Measurements from ENCODE around the gene HS2ST1. TPM values are rescaled to one million over a fixed set of nuclear protein-coding genes. Genes with fewer than 3 reads are reported as not detected.
"Not testable (repeated sequence)": the region's sequence is repeated elsewhere in the genome, so short reads cannot be mapped to it uniquely, and the experiment has no call there.

HS2ST1 gene
- total RNA-seq, 2 experiments from 2014 or later, result 13.9 to 17.0 TPM

- Mint-ChIP-seq H3K9me3 (ENCODE audit: low read depth) (peaks cover 2% of the 10 kb centered on the region), H3K4me3 (no peak overlapping the region), H3K27ac (no peak overlapping the region), H3K4me1 (no peaks in the 10 kb centered on the region), H3K27me3 (no peaks in the 10 kb centered on the region), H3K36me3 (peaks cover 4% of the 10 kb centered on the region)
- DNase-seq (no peak), ATAC-seq (no peak)
- CTCF ChIA-PET, result no interaction called here
Observed at GRCh38 chr1:87052400-87052799, 138.0 kb downstream of the HS2ST1 start.

GRCh38 chr1:87052961-87053360 is 138.5 kb downstream of the HS2ST1 start:
- Mint-ChIP-seq H3K9me3 (ENCODE audit: low read depth) (peaks cover 2% of the 10 kb centered on the region), H3K36me3 (peaks cover 4% of the 10 kb centered on the region), H3K27ac (no peak overlapping the region), H3K27me3 (no peaks in the 10 kb centered on the region), H3K4me1 (no peaks in the 10 kb centered on the region), H3K4me3 (no peak overlapping the region)
- ATAC-seq (no peak), DNase-seq (no peak)
- CTCF ChIA-PET, result interaction anchor here (0.8 kb wide), 1 partner anchor 138 kb away, joined by 3 read pairs; the partner anchor contains the start of gene HS2ST1

GRCh38 chr1:87053446-87053845 is 139.0 kb downstream of the HS2ST1 start:
- Mint-ChIP-seq H3K9me3 (ENCODE audit: low read depth) (peaks cover 2% of the 10 kb centered on the region), H3K4me3 (no peak overlapping the region), H3K27ac (no peak overlapping the region), H3K27me3 (no peaks in the 10 kb centered on the region), H3K36me3 (peaks cover 2% of the 10 kb centered on the region), H3K4me1 (peaks cover 1% of the 10 kb centered on the region)
- DNase-seq (no peak), ATAC-seq (no peak)
- CTCF ChIA-PET, result interaction anchor here (0.8 kb wide), 1 partner anchor 139 kb away, joined by 3 read pairs; the partner anchor contains the start of gene HS2ST1

- Mint-ChIP-seq H3K27ac (no peak overlapping the region), H3K9me3 (ENCODE audit: low read depth) (peaks cover 2% of the 10 kb centered on the region), H3K4me3 (no peak overlapping the region), H3K27me3 (no peaks in the 10 kb centered on the region), H3K4me1 (peaks cover 5% of the 10 kb centered on the region), H3K36me3 (peaks cover 2% of the 10 kb centered on the region)
- no peak for ATAC-seq
- DNase-seq, result no peak
- CTCF ChIA-PET, result no interaction called here
Observed at GRCh38 chr1:87056974-87057373, 142.5 kb downstream of the HS2ST1 start.

GRCh38 chr1:87058343-87058649 is 143.9 kb downstream of the HS2ST1 start:
- Mint-ChIP-seq H3K9me3 (ENCODE audit: low read depth) (peaks cover 7% of the 10 kb centered on the region), H3K4me3 (no peak overlapping the region), H3K36me3 (peaks cover 8% of the 10 kb centered on the region), H3K27me3 (no peaks in the 10 kb centered on the region), H3K4me1 (peaks cover 9% of the 10 kb centered on the region), H3K27ac (no peak overlapping the region)
- CTCF ChIA-PET, result no interaction called here
- DNase-seq, result no peak
- ATAC-seq, result no peak

- Mint-ChIP-seq H3K4me3 (no peak overlapping the region), H3K36me3 (peaks cover 10% of the 10 kb centered on the region), H3K27ac (no peak overlapping the region), H3K4me1 (peaks cover 9% of the 10 kb centered on the region), H3K9me3 (ENCODE audit: low read depth) (peaks cover 5% of the 10 kb centered on the region), H3K27me3 (no peaks in the 10 kb centered on the region)
- no peak for DNase-seq
- no peak for ATAC-seq
- CTCF ChIA-PET, result no interaction called here
Observed at GRCh38 chr1:87061742-87062156, 147.3 kb downstream of the HS2ST1 start.

GRCh38 chr1:87062687-87063086 is 148.3 kb downstream of the HS2ST1 start:
- H3K27ac Mint-ChIP-seq, result no peak overlapping the region
- no peak overlapping the region for H3K4me3 Mint-ChIP-seq
- no peak for DNase-seq
- H3K9me3 Mint-ChIP-seq (ENCODE audit: low read depth), result peaks cover 8% of the 10 kb centered on the region
- ATAC-seq, result no peak
- H3K36me3 Mint-ChIP-seq, result peaks cover 12% of the 10 kb centered on the region
- CTCF ChIA-PET, result no interaction called here
- no peaks in the 10 kb centered on the region for H3K27me3 Mint-ChIP-seq
- H3K4me1 Mint-ChIP-seq, result peaks cover 9% of the 10 kb centered on the region

GRCh38 chr1:87064309-87064708 is 149.9 kb downstream of the HS2ST1 start:
- peaks cover 12% of the 10 kb centered on the region for H3K36me3 Mint-ChIP-seq
- peaks cover 6% of the 10 kb centered on the region for H3K4me1 Mint-ChIP-seq
- no peak overlapping the region for H3K27ac Mint-ChIP-seq
- CTCF ChIA-PET, result interaction anchor here (2.5 kb wide), 1 partner anchor 20 kb away, joined by 7 read pairs; no protein-coding TSS in a partner anchor
- no peak for DNase-seq
- no peaks in the 10 kb centered on the region for H3K27me3 Mint-ChIP-seq
- peaks cover 8% of the 10 kb centered on the region for H3K9me3 Mint-ChIP-seq (ENCODE audit: low read depth)
- no peak overlapping the region for H3K4me3 Mint-ChIP-seq
- no peak for ATAC-seq

GRCh38 chr1:87064986-87065385 is 150.6 kb downstream of the HS2ST1 start:
- CTCF ChIA-PET, result interaction anchor here (2.5 kb wide), 1 partner anchor 19 kb away, joined by 7 read pairs; no protein-coding TSS in a partner anchor
- Mint-ChIP-seq H3K4me3 (no peak overlapping the region), H3K4me1 (peaks cover 6% of the 10 kb centered on the region), H3K27me3 (no peaks in the 10 kb centered on the region), H3K36me3 (peaks cover 12% of the 10 kb centered on the region), H3K9me3 (ENCODE audit: low read depth) (peaks cover 8% of the 10 kb centered on the region), H3K27ac (no peak overlapping the region)
- ATAC-seq (no peak), DNase-seq (no peak)

- H3K9me3 Mint-ChIP-seq (ENCODE audit: low read depth); H3K4me1 Mint-ChIP-seq; DNase-seq; H3K27ac Mint-ChIP-seq; CTCF ChIA-PET; H3K4me3 Mint-ChIP-seq; ATAC-seq; H3K27me3 Mint-ChIP-seq: not testable (repeated sequence)
- H3K36me3 Mint-ChIP-seq, result peaks cover 12% of the 10 kb centered on the region
Observed at GRCh38 chr1:87066708-87067107, 152.3 kb downstream of the HS2ST1 start.

GRCh38 chr1:87072411-87072810 is 158.0 kb downstream of the HS2ST1 start:
- H3K27ac Mint-ChIP-seq, result no peak overlapping the region
- H3K36me3 Mint-ChIP-seq, result peaks cover 6% of the 10 kb centered on the region
- peaks cover 2% of the 10 kb centered on the region for H3K4me1 Mint-ChIP-seq
- CTCF ChIA-PET, result no interaction called here
- no peak for ATAC-seq
- DNase-seq, result no peak
- no peaks in the 10 kb centered on the region for H3K9me3 Mint-ChIP-seq (ENCODE audit: low read depth)
- no peaks in the 10 kb centered on the region for H3K27me3 Mint-ChIP-seq
- H3K4me3 Mint-ChIP-seq, result no peak overlapping the region

GRCh38 chr1:87072904-87073303 is 158.5 kb downstream of the HS2ST1 start:
- H3K4me3 Mint-ChIP-seq, result no peak overlapping the region

GRCh38 chr1:87074001-87074795 is 159.8 kb downstream of the HS2ST1 start:
- CTCF ChIA-PET, result interaction anchor here (1.2 to 1.9 kb wide), 3 partner anchors 9 to 29 kb away, joined by 3 to 6 read pairs (median 5); no protein-coding TSS in a partner anchor
- DNase-seq, result no peak
- Mint-ChIP-seq H3K4me3 (no peak overlapping the region), H3K4me1 (peaks cover 5% of the 10 kb centered on the region), H3K9me3 (ENCODE audit: low read depth) (no peaks in the 10 kb centered on the region), H3K27me3 (no peaks in the 10 kb centered on the region), H3K27ac (no peak overlapping the region), H3K36me3 (peaks cover 6% of the 10 kb centered on the region)
- no peak for ATAC-seq

More at GRCh38 chr1:87072904-87073303, 158.5 kb downstream of the HS2ST1 start:
- peaks cover 2% of the 10 kb centered on the region for H3K4me1 Mint-ChIP-seq
- H3K9me3 Mint-ChIP-seq (ENCODE audit: low read depth), result no peaks in the 10 kb centered on the region
- CTCF ChIA-PET, result no interaction called here
- H3K36me3 Mint-ChIP-seq, result peaks cover 6% of the 10 kb centered on the region
- H3K27ac Mint-ChIP-seq, result no peak overlapping the region
- no peak for DNase-seq
- H3K27me3 Mint-ChIP-seq, result no peaks in the 10 kb centered on the region
- ATAC-seq, result no peak

- DNase-seq, result no peak
- Mint-ChIP-seq H3K4me3 (no peak overlapping the region), H3K27me3 (no peaks in the 10 kb centered on the region), H3K36me3 (peaks cover 2% of the 10 kb centered on the region), H3K4me1 (peaks cover 5% of the 10 kb centered on the region), H3K9me3 (ENCODE audit: low read depth) (no peaks in the 10 kb centered on the region), H3K27ac (no peak overlapping the region)
- CTCF ChIA-PET, result interaction anchor here (0.9 kb wide), 1 partner anchor 244 kb away, joined by 3 read pairs; no protein-coding TSS in a partner anchor
- peak; percentile 30 for ATAC-seq
Observed at GRCh38 chr1:87077959-87078639, 163.7 kb downstream of the HS2ST1 start.
